Activated CD4-positive, alpha-beta T cell treated with anti-CD3 and anti-CD28 coated beads, Interleukin-10, Interleukin-2, amounts not matched to agents 100 ng/mL and 50 ng/mL, durations not matched to agents 16 hours and 8 hours (primary cell): ENCODE results near the gene PLN.

Source experiments
- DNase-seq: peaks from one replicate; pipeline ENCODE4 v3.0.0-alpha.2; 2020

The PLN gene

DNA sequence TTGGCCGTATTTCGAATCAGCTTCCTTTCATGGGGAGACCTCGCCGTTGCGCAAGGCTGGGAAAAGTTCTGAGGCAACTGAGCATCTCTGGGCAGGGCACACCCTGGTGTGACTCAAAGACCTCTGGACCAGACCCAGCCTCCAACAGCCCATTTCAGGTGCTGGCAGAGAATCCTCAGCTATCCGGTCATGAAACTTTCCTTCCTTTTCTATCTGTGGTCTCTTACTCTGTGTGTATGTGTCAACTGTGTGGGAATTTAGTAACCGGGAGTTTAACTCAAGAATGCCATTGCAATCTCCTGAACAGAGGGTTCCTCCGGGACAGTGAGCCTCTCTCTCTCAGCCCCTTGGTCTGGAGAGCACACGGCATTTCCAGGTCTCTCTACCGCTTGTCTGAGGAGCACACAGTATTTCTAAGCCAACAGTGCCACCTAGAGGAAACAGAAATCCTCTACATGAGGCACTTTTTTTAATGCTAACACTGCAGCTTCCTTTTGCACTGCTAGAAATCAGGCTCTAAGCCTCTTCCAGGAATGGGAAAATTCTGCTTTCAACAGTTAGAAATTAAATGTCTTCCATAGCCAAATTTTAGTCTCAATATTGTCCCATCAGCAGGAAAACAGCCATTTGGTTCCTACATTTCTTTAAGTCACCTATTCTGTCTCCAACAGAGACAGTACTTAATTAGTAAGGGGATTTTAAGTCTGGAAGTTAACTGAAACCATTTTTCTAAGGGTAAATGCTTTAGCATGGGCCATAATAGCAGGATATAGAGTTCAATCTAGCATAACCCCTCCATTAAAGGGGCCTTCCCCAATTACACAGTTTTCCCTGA is 32.7 kb downstream of the PLN start:
- DNase-seq, result peak; percentile 53

DNA sequence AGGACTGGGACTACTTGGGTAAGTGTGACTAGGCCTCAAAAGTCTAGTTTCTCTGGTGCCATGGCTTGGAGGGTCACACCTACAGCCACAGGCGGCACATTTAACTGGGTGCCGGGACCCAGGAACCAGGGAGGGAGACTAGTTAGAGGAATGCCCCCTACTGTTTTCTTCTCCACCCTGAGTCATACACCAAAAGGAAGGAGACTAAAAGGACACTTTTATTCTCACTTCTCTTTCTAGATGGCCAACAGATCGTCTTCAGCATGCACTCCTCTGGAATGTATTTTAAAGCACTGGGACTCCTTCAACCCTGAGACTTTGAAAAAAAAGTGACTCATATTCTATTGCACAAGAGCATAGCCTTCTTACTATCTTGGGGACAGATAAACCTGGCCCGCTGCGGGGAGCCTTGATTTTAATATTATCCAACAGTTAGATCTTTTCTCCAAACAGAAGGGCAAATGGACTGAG is 33.4 kb downstream of the PLN start:
- DNase-seq, result no peak

DNA sequence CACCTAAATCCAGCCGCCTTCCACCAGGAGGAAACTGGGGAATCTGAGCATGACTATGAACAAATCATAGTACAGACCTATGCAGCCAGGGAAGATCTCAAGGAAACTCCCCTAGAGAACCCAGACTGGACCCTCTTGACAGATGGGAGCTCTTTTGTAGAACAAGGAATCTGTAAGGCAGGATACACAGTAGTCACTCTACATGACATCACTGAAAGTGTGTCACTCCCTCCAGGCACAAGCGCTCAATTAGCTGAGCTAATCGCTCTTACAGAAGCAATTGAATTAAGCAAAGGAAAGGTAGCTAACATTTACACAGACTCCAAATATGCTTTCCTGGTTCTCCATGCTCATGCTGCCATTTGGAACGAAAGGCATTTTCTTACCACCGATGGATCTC is 36.8 kb downstream of the PLN start:
- DNase-seq, result no peak

DNA sequence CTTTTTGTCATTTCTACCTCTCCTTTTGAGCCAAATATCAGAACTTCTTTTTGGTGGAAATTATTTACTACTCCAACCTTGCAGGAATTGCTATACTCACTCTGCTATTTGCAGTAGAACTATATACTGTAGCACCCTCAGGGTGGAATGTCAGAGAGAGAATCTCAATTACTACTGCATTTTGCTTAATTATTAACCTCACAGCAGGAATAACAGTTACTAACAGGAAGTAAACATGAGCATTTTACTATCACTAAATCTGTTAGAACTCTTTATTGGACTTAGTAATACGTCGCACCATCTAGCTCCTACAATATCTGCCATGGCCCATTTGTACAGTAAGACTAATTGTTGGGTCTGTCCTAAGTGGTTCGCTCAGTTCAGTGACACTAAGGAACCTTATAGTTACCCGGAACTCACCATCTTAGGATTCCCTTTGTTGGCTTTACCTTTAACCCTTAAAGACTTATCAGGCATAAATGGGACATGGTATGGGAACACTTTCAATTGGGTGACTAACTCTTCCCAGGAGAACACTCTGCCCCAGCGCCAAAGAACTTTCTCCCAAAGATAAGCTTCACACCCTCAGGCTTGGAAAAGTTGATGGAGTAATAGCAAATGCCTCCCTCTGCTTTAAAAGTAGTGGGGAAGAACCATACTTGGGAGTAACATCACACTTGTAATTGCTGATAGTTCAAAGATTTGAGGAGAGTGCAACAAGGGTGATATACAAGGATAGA is 38.8 kb downstream of the PLN start:
- DNase-seq, result no peak

DNA sequence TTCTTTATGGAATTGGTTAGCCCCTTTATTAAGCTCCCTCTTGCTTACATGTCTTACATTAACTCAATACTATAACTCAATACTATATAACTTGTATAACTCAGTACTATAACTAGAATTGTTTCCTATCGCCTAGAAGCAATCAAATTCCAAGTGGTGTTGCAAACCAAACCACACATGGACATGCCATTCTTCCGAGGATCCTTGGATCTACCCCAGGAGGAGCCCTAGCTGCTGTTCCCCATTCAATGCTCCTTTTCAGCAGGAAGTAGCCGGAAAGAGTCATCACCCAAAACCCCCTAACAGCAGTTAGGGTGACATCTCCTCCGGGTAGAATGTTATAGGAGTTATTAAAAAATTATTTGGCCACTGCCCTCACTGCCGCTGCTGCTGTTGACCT is 40.5 kb downstream of the PLN start:
- DNase-seq, result no peak

DNA sequence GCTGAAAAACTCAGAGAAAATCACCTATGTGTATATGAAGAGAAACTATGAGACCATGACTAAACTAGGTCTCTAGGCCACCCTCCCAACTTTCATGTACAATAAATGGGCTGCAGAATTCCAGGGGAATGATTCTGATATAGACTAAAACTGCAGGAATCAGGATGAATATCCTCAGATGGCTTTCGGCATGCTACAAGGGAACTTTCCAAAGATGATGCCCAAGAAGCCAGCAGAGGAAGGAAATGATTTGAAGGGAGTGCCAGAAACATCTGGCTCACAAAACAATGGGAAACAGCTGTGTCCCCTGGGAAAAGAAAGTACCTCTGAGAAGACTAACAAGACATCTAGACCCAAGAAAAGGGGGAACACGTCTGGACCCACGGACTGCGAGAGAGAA is 41.1 kb downstream of the PLN start:
- no peak for DNase-seq

DNA sequence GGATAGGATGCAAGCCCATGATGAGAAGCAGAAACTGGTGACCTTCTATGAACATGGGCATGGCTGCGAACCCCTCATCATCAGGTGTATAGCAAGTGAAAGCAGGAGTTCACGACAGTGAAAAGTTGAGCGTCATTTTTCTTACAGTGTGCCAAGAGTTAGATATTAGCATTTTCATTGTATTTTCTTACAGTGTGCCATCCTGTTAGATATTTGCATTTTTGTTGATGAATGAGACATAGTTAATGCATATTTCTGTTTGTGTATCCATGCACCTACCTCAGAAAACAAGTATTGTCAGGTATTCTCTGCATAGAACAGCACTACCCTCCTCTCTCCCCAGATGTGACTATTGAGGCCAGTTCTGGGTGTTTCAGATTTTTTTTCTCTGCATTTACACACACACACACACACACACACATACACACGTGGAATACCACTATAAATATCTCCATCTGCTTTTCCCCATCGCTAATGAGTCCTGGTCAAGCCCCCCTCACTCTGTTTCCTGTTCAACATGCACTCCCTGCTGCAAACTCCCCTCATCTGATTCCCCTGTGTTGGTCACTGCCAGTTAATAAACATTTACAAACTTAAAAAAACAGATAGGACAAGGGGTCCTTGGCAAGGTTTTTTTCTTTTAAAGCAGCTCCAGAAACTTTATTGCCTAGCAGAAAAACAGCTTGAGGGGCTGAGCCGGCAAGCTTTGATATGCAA is 41.7 kb downstream of the PLN start:
- no peak for DNase-seq

DNA sequence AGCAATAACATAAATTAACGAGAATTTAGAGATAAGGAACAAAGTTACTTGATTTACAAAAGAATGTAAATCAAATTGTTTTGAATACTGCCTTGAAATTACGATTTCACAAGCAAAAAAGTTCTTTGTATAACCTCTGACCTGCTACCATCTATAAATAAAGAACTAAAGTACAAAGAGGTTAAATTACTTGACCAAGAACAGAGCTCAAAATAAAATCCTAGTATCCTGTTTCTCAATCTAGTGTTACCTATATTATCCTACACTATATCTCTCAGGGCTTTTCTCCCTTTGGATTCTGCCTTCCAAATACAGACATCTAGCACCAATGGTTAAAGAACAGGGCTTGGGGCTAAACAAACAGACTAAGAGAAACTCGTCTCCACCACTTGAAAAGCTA is 43.8 kb downstream of the PLN start:
- DNase-seq, result no peak

DNA sequence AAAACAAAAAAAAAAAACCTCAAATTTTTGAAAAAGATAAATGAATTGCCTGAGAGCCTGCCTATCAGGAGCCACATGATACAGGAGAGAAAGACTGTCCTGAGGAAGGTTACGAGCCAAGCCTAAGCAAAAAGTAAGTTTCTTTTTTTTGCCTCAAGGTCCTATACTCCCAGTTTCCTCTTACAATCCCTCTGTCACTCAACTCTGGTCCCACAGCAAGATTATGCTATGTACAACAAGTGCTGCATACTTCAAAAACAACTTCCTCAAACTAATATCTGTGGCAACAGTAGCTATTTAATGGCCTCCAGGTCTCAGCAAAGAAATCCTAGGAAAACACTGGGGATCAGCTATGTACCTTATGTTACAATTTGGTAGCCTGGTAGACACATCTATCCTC is 46.8 kb downstream of the PLN start:
- no peak for DNase-seq

DNA sequence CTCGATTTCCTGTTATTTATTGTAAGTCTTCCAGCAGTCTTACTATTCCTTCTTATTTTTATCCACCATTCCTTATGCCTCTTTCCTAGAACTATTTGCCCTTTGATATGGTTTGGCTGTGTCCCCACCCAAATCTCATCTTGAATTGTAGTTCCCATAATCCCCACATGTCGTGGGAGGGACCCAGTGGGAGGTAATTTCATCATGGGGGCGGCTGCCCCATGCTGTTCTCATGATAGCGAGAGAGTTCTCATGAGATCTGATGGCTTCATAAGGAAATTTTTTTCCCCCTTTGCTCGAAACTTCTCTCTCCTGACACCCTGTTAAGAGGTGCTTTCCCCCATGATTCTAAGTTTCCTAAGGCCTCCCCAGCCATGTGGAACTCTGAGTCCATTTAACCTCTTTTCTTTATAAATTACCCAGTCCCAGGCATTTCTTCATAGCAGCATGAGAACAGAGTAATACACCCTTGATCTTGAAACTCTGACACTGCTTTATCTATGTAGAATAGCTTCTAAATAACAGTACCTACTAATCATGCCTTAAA is 48.8 kb downstream of the PLN start:
- DNase-seq, result no peak

DNA sequence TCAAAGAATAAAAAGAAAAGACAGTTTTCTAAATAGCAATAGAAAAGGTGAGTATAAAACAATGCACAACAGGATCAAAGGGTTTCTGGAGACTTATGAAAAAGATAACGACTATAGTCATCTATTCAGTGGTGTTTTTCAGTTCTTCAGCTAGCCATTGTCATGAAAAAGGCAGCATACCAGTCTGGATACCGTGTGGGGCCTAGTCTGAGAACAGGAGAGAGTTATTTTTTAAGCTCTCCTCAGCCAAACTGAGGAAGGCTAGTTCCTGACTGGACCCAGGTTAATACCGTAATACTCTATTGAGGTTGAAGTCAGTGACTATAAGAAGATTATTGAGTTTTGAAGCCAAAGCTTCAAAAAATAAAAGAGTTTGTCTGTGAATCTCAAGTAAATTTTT is 49.5 kb downstream of the PLN start:
- DNase-seq, result no peak

DNA sequence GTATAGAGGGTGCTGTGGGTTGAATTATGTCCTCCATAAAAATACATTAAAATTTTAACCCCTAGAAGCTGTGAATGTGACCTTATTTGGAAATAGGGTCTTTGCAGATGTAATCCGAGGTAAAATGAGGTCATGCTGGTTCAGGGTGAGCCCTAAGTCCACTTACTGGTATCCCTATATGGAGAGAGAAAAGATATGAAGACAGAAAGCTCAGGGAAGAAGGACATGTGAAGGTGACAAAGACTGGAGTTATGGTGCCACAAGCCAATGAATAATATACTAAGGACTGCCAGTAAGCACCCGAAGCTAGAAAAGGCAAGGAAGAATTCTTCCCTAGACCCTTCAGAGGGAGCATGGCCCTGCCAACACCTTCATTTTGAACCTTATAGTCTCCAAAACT is 50.2 kb downstream of the PLN start:
- DNase-seq, result no peak

DNA sequence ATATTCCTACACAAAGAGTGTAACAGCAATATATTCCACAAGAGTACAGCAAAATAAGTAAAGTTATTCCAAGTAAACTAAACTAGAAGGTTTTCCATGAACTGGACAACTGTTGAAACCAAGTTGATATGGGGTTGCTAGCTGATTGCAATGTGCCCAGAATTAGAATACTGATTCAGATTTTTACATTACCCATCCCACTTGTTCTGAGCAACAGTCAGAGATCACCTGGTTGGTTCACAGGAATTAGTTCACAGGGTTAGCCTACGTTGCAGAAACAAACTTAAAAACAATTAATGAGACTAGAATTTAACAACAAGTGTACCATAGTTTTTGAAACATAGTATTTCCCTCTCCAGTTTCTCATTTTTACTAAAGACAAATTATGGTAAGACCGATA is 54.2 kb downstream of the PLN start:
- DNase-seq, result no peak

DNA sequence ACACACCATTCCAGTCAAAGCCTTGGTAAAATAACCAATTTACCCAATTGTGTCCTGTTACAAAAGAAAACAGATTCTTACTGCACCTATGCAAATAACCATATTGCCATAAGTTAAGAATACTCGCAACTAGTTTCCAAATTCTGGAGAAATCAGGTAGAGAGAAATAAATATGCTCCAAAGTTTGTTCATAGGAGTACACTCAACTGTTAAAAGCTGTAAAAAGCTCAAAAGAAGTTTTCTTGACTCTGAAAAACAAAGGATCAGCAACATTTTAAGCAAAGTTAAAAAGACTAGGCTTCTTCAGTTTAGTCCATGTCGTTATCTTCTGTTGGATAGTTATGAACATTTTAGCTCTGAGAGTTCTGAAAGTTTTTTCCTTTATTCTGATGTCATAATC is 55.3 kb downstream of the PLN start:
- no peak for DNase-seq

DNA sequence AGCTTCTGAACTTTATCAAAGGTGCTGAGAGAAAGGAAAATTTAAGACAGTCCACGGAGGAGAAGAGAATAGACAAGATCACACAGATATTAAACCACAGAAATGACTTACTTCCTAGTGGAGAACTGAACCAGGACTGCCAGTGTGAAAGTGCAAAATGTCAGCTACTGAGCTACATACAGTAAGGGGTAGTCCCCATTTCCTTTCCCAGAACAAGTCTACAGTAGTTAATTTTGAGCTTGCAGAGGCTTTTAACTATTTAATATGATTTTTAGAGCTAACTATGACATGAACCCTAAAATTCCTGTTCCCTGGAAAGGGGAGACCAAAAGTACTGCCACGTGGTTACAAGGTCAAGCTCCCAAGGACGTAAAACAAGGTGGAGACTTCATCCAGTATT is 58.2 kb downstream of the PLN start:
- no peak for DNase-seq

DNA sequence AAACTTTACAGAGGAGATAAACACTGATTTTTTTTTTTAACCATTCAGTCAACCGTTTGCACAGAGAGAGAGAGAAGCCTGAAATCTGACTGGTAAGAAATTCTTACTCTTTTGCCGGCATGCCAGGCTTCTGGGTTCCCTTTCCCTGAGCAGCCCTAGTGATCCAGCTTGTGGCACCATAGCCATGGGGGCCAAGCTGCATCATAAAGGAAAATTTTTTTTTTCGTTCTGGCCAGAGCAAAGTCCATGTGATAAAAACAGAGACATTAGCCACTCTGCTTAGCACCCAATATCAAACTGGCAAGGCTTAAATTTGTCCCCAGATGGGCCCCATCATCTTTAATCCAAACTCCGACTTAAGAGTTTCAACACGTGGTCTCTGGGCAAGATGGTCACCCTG is 58.8 kb downstream of the PLN start:
- DNase-seq, result no peak
